ENCODE data around the gene ZFX. TPM values are rescaled to one million over a fixed set of nuclear protein-coding genes. Genes with fewer than 3 reads are reported as not detected.

The ZFX gene
- total and polyA plus RNA-seq, 2 donors, result 14.0 to 112 TPM

DNA sequence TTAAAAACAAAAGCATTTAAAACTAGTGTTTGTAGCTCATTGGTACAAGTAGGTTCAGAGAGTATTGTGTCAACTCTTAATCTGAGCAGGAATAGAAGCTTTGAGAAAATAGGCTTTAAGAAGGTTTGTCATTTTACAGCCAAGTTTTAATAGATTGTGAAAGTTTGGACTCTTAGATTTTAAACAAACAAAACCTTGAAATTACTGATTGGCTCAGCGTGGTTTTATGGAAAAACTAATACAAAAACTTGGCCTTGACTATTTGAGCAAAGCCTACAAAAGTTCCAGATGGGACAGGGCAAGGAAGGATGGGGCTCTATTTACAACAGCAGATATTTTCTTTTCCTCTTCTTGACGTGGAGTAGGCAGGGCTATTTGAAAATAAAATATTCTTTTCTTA is 16.5 kb downstream of the ZFX start:
- no peak overlapping the region for H3K27ac ChIP-seq (ENCODE audit: low read depth)
- no peaks in the 10 kb centered on the region for H3K36me3 ChIP-seq (ENCODE audit: insufficient read depth)
- H3K4me1 ChIP-seq (ENCODE audit: insufficient read depth), result no peaks in the 10 kb centered on the region
- no peak overlapping the region for H3K4me3 ChIP-seq (ENCODE audit: low read depth, low read length)
- WGBS, result 13% methylated on average over 2 of the region's 2 CpGs
- no peak for DNase-seq (ENCODE audit: extremely low spot score)

DNA sequence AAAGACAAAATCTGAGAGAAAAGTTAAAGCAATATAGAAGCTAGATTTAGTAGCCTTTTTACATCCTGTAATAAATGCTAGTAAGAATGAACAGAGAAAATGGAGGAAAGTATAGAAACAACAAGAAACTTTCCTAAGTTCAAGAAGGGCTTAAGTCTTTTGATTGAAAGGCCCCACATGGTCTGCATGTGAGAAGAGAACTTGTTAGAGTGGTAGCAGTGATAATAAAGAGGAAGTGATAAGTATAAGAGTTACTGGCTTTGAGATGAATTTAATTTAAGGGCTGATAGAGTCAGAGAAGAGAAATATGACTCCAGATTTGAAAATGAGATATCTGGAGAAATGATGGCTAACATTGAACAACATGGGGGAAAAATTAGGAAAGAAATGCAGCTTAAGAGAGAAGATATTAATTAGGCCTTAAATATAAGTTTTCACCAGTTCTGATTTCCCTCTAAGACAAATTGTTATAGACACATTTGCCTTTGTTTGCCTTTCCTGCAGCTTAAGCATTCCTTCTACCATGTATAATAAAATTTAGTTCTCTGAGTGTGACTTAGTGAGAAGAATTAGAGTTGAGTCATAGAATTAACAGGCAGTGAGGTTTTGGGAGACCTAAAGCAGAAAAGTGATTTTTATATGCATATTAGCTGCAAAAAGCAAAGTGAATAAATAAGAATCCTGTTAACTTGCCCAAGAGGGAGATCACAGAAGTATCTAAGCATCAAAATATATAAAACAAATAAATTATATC is 18.4 kb downstream of the ZFX start:
- H3K27ac ChIP-seq (ENCODE audit: low read depth), result no peak overlapping the region
- no peak for DNase-seq (ENCODE audit: extremely low spot score)
- H3K4me1 ChIP-seq (ENCODE audit: insufficient read depth), result no peaks in the 10 kb centered on the region
- no peaks in the 10 kb centered on the region for H3K36me3 ChIP-seq (ENCODE audit: insufficient read depth)
- no peak overlapping the region for H3K4me3 ChIP-seq (ENCODE audit: low read depth, low read length)

DNA sequence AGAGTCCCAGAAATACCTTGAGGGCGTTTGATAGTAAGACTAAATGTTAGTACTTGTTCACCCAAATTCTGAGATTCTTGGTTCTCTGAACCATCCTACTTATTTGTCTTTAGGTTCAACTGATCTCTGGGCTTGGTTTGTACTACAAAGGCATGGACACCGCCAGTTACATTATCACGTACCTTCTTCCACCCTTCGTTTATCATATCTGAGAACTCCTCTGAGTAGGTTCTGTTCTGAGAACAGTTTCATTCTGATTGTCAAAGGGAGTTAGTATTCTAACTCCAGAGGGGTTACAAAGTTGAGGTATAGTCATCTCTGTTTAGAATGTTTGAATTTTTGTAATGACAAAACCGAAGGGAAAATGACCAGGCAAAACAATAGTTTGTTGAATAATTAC is 19.3 kb downstream of the ZFX start:
- 80% methylated on average over 5 of the region's 5 CpGs for WGBS
- H3K4me1 ChIP-seq (ENCODE audit: insufficient read depth), result no peaks in the 10 kb centered on the region
- no peak overlapping the region for H3K27ac ChIP-seq (ENCODE audit: low read depth)
- no peaks in the 10 kb centered on the region for H3K36me3 ChIP-seq (ENCODE audit: insufficient read depth)
- no peak overlapping the region for H3K4me3 ChIP-seq (ENCODE audit: low read depth, low read length)
- DNase-seq (ENCODE audit: extremely low spot score), result no peak

DNA sequence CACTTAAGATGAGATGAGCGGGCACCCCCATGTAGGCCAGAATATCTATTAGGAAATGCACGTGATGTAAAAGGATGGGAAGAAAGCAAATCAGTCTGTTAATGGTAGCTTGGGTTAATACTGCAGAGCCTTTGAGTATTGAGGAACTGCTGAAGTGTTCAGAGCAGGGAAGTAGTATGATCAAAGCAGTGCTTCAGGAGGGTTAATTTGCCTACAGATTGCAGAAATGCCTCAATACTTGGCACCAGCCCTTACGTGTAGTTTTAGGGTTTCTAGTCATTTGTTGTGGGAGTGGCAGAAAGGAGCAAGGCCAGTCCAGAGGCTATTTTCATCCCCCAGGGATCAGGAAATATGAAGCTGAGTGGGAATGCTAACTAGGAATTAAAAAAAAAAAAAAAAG is 19.7 kb downstream of the ZFX start:
- no peak overlapping the region for H3K27ac ChIP-seq (ENCODE audit: low read depth)
- no peaks in the 10 kb centered on the region for H3K36me3 ChIP-seq (ENCODE audit: insufficient read depth)
- H3K4me1 ChIP-seq (ENCODE audit: insufficient read depth), result no peaks in the 10 kb centered on the region
- 50% methylated on average over 3 of the region's 3 CpGs for WGBS
- no peak overlapping the region for H3K4me3 ChIP-seq (ENCODE audit: low read depth, low read length)
- no peak for DNase-seq (ENCODE audit: extremely low spot score)

DNA sequence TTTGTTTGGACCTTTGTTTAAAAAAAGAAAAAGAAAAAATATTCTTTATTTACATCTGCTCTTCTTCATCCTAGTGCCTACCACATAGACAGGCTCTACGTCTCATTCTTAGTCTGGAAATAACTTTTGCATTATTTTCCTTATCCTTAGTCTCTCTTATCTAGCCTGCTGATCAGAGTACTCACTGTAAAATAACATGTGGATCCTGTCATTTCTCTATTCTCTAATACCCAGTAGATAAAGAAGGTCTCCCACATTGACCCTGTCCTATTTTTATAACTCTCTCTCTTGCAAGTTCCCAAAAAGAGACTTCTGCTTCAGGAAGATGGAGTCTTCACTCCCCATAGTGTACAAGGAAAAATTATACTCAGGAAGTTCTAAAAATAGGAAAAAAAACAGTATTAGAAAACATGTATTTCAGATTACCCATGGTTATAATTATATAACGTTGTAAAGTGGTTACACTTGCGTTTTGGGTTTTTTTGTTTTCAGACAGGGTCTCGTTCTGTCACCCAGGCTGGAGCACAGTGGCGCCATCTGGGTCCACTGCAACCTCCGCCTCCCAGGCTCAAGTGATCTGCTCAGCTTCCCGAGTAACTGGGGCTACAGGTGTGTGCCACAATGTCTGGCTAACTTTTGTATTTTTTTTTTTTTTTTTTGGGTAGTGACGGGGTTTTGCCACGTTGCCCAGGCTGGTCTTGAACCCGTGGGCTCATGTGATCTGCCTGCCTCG is 23.8 kb downstream of the ZFX start:
- H3K27ac ChIP-seq (ENCODE audit: low read depth), result no peak overlapping the region
- 58% methylated on average over 11 of the region's 11 CpGs for WGBS
- no peaks in the 10 kb centered on the region for H3K4me1 ChIP-seq (ENCODE audit: insufficient read depth)
- no peak overlapping the region for H3K4me3 ChIP-seq (ENCODE audit: low read depth, low read length)
- no peaks in the 10 kb centered on the region for H3K36me3 ChIP-seq (ENCODE audit: insufficient read depth)
- no peak for DNase-seq (ENCODE audit: extremely low spot score)

DNA sequence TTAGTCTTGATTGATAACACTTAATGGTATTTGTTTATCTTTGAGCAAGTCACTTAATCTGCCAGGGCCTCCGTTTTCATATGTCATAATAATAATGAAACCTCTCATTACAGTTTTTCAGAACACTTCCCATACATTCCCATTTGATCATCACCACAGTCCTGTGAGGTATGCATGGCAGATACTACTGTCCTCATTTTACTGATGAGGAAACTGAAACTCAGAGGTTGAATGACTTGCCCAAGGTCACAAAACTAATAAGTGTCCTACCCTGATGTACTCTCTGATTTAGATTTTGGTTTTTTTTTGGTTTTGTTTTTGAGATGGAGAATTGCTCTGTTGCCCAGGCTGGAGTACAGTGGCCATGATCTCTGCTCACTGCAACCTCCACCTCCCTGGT is 25.7 kb downstream of the ZFX start:
- Histone ChIP-seq H3K4me1 (ENCODE audit: insufficient read depth) (no peaks in the 10 kb centered on the region), H3K27ac (ENCODE audit: low read depth) (no peak overlapping the region), H3K4me3 (ENCODE audit: low read depth, low read length) (no peak overlapping the region), H3K36me3 (ENCODE audit: insufficient read depth) (no peaks in the 10 kb centered on the region)
- 46% methylated on average over 1 of the region's 1 CpG for WGBS
- no peak for DNase-seq (ENCODE audit: extremely low spot score)

DNA sequence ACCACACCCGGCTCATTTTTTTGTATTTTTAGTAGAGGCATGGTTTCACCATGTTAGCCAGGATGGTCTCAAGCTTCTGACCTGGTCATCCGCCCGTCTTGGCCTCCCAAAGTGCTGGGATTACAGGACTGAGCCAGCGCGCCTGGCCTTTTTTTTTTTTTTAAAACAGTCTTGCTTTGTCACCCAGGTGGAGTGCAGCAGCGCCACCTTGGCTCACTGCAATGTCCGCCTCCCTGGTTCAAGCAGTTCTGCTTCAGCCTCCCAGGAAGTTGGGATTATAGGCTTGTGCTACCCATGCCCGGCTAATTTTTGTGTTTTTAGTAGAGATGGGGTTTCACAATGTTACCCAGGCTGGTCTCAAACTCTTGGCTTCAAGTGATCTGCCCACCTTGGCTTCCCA is 28.9 kb downstream of the ZFX start:
- Histone ChIP-seq H3K27ac (ENCODE audit: low read depth) (no peak overlapping the region), H3K4me1 (ENCODE audit: insufficient read depth) (no peaks in the 10 kb centered on the region), H3K36me3 (ENCODE audit: insufficient read depth) (no peaks in the 10 kb centered on the region), H3K4me3 (ENCODE audit: low read depth, low read length) (no peak overlapping the region)
- DNase-seq (ENCODE audit: extremely low spot score), result no peak
- WGBS, result 98% methylated on average over 8 of the region's 8 CpGs

DNA sequence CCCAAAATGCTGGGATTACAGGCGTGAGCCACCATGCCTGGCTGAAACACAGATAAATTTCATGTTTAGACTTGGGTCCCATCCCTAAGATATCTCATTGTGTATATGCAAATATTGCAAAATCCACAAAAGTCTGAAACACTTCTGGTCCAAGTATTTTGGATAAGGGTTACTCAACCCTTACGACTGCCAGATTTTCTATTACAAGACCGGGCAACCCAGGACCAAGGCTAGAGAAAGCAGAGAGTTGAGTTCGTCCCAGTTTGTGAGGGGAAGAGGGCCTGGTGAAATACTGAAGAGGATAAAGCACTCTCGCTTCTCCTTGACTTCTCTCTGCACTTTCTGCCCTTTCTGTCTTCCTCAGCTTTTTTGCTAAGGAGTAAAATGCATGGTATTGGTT is 34.5 kb downstream of the ZFX start:
- 69% methylated on average over 5 of the region's 5 CpGs for WGBS
- Histone ChIP-seq H3K27ac (ENCODE audit: low read depth) (no peak overlapping the region), H3K4me1 (ENCODE audit: insufficient read depth) (no peaks in the 10 kb centered on the region), H3K4me3 (ENCODE audit: low read depth, low read length) (no peak overlapping the region), H3K36me3 (ENCODE audit: insufficient read depth) (no peaks in the 10 kb centered on the region)
- no peak for DNase-seq (ENCODE audit: extremely low spot score)

DNA sequence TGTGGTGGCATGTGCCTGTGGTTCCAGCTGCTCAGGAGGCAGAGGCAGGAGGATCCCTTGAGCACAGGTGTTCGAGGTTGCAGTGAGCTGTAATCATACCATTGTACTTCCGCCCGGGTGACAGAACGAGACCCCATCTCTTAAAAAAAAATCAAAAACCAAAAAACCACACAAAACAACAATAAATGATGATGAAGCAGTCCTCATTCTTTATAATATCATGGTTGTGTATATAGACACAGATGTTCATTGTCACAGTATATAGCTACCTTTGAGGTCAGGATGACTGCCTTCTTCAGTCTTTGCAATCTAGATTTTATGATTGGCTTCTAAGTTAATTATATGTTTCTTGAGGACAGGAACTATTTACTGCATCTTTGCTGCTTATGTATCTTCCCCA is 37.0 kb downstream of the ZFX start:
- no peak for DNase-seq (ENCODE audit: extremely low spot score)
- 94% methylated on average over 4 of the region's 4 CpGs for WGBS
- no peaks in the 10 kb centered on the region for H3K4me1 ChIP-seq (ENCODE audit: insufficient read depth)
- H3K4me3 ChIP-seq (ENCODE audit: low read depth, low read length), result no peak overlapping the region
- H3K27ac ChIP-seq (ENCODE audit: low read depth), result no peak overlapping the region
- H3K36me3 ChIP-seq (ENCODE audit: insufficient read depth), result no peaks in the 10 kb centered on the region

DNA sequence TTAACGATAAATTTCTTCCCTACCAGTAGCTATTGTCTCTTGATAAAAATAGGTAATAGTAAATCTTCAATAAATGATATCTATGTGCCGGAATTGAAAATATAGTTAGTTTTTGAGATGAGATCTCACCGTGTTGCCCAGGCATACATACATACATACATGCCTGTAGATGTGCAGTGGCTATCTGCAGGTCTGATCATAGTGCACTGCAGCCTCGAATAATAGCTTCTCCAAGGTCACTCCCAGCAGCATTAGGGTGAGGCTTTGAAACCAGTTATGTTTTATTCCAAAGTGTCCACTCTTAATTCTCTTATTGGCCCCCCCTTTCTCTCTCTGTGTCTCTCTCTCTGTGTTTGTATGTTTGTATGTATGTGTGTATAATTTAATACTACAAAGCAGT is 37.5 kb downstream of the ZFX start:
- DNase-seq (ENCODE audit: extremely low spot score), result no peak
- 71% methylated on average over 4 of the region's 4 CpGs for WGBS
- Histone ChIP-seq H3K36me3 (ENCODE audit: insufficient read depth) (no peaks in the 10 kb centered on the region), H3K4me3 (ENCODE audit: low read depth, low read length) (no peak overlapping the region), H3K4me1 (ENCODE audit: insufficient read depth) (no peaks in the 10 kb centered on the region), H3K27ac (ENCODE audit: low read depth) (no peak overlapping the region)

DNA sequence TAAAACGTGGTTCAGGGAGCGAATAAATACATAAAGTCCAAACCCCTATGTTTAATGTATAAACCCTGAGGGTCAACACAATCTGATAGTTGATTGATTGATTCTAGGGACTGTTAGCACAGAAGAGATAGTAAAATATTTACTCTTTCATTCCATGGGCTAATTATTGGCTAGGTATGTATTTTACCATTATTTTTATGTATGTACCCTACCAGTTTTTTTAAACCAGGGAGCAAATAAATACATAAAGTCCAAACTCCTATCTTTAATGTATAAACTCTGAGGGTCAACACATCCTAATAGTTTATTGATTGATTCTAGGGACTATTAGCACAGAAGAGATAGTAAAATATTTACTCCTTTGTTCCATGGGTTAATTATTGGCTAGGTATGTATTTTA is 40.0 kb downstream of the ZFX start:
- no peak for DNase-seq (ENCODE audit: extremely low spot score)
- no peaks in the 10 kb centered on the region for H3K36me3 ChIP-seq (ENCODE audit: insufficient read depth)
- H3K4me3 ChIP-seq (ENCODE audit: low read depth, low read length), result no peak overlapping the region
- WGBS, result 83% methylated on average over 2 of the region's 2 CpGs
- H3K27ac ChIP-seq (ENCODE audit: low read depth), result no peak overlapping the region
- H3K4me1 ChIP-seq (ENCODE audit: insufficient read depth), result no peaks in the 10 kb centered on the region

DNA sequence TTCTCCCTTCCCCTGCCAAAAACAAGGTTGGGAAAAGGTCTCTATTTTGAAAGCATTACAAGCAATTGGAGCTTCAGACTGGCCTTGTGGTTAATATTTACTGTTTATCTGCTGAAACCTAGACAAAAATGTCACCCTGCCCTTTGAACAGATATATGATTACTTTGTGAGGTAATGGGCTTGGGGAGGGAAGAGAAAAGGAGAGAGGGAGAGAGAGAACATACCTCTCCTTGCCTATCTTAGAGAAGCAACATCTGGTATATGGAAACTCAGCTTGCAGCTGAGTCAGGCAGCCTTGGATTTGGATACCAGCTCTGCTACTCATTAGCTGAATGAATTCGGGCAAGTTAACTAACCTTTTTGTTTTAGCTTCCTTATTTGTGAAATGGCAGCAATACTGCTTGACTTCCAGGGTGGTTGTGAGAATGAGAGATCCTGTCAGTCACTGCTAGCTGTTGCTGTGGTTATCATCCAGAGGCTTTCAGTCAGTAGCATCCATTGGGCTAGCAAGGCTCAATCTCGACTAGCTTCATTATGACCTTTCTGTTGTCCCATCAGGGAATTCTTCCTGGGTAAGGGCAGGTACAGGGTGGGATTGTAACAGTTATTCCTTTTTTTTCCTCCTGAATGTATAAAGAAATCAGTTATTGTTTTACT is 41.1 kb downstream of the ZFX start:
- H3K27ac ChIP-seq (ENCODE audit: low read depth), result no peak overlapping the region

DNA sequence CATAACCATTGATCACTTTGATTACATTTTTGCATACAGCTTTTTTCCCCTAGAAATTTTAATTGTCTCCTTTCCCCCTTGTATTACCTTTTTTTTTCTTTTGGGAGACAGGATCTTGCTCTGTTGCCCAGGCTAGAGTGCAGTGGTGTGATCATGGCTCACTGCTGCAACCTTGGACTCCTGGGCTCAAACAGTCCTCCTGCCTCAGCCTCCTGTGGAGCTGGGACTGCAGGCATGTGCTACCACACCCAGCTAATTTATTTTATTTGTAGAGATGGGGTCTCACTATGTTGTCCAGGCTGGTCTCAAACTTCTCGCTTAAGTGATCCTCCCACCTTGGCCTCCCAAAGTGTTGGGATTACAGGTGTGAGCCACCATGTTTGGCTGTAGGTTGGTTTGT is 47.0 kb downstream of the ZFX start:
- WGBS, result 98% methylated on average over 1 of the region's 1 CpG
- H3K4me3 ChIP-seq (ENCODE audit: low read depth, low read length), result no peak overlapping the region
- no peak for DNase-seq (ENCODE audit: extremely low spot score)

More for the DNA sequence above, 41.1 kb downstream of the ZFX start:
- H3K4me3 ChIP-seq (ENCODE audit: low read depth, low read length), result no peak overlapping the region
- H3K36me3 ChIP-seq (ENCODE audit: insufficient read depth), result no peaks in the 10 kb centered on the region
- WGBS, result 54% methylated on average over 2 of the region's 2 CpGs
- H3K4me1 ChIP-seq (ENCODE audit: insufficient read depth), result no peaks in the 10 kb centered on the region
- no peak for DNase-seq (ENCODE audit: extremely low spot score)

DNA sequence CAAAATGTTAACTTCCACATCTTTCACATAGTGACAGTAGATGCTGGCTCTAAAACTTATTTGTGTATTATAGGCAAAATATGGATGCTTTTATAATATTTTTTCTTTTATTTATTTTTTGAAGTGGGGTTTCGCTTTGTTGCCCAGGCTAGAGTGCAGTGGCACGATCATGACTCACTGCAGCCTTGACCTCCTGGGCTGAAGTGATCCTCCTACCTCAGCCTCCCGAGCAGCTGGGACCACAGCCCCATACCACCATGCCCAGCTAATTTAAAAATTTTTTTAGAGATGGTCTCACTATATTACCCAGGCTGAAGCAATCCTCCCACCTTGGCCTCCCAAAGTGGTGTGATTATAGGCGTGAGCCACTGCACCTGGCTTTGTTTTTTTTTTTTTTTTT is 48.6 kb downstream of the ZFX start:
- Histone ChIP-seq H3K27ac (ENCODE audit: low read depth) (no peak overlapping the region), H3K4me3 (ENCODE audit: low read depth, low read length) (no peak overlapping the region), H3K36me3 (ENCODE audit: insufficient read depth) (no peaks in the 10 kb centered on the region), H3K4me1 (ENCODE audit: insufficient read depth) (no peaks in the 10 kb centered on the region)
- over 99% methylated on average over 4 of the region's 4 CpGs for WGBS
- no peak for DNase-seq (ENCODE audit: extremely low spot score)

More for the DNA sequence above, 47.0 kb downstream of the ZFX start:
- Histone ChIP-seq H3K27ac (ENCODE audit: low read depth) (no peak overlapping the region), H3K4me1 (ENCODE audit: insufficient read depth) (no peaks in the 10 kb centered on the region), H3K36me3 (ENCODE audit: insufficient read depth) (no peaks in the 10 kb centered on the region)

Measured in urinary bladder (tissue), 4 donors.